Mesothelial cell of epicardium (in vitro differentiated cells): ENCODE data around the gene KRTAP1-5. TPM values are rescaled to one million over a fixed set of nuclear protein-coding genes. Genes with fewer than 3 reads are reported as not detected.

Source experiments
- DNase-seq, 2 experiments: peaks; one replicate each; pipeline ENCODE4 v3.0.0; 2021; ENCODE audit warnings: low spot score in 2 of 2; ENCODE audit not compliant: unreplicated experiment in 2 of 2
- H3K27ac Mint-ChIP-seq: 2 replicates; pipeline ENCODE4 v1.8.0; 2021; ENCODE audit warnings: mixed read lengths
- H3K27me3 Mint-ChIP-seq: 2 replicates; pipeline ENCODE4 v1.8.0; 2021; ENCODE audit warnings: low read depth, mixed read lengths
- H3K36me3 Mint-ChIP-seq: 2 replicates; pipeline ENCODE4 v1.8.0; 2021; ENCODE audit warnings: mixed read lengths
- H3K4me1 Mint-ChIP-seq: 2 replicates; pipeline ENCODE4 v1.8.0; 2021; ENCODE audit warnings: mixed read lengths
- H3K4me3 Mint-ChIP-seq: 2 replicates; pipeline ENCODE4 v1.8.0; 2021; ENCODE audit warnings: mild to moderate bottlenecking, moderate library complexity, mixed read lengths
- H3K9me3 Mint-ChIP-seq: 2 replicates; pipeline ENCODE4 v1.8.0; 2021; ENCODE audit warnings: mixed read lengths
- CTCF ChIP-seq: fragments of 200-600 bp; sonication (generic); IDR thresholded peaks from one replicate; pipeline ENCODE4 v1.5.0; 2021; ENCODE audit warnings: antibody characterized with exemption; ENCODE audit not compliant: unreplicated experiment
- total RNA-seq: library from RNA; stranded (reverse); gene quantifications from 3 replicates; pipeline ENCODE4 v1.2.1, GENCODE V29; 2021

Gene KRTAP1-5
- total RNA-seq: not detected in 3 replicates

GRCh38 chr17:41026715-41027471 lies at the start of gene KRTAP1-5:
Gene KRTAP1-5 (minus strand): TSS chr17:41027208. CDS start chr17:41027155, 53 bp downstream.
- Mint-ChIP-seq H3K4me1 (no peaks in the 10 kb centered on the region), H3K9me3 (peaks cover 15% of the 10 kb centered on the region), H3K27ac (no peak within 1 kb of the TSS), H3K36me3 (no peaks in the 10 kb centered on the region), H3K27me3 (no peaks in the 10 kb centered on the region), H3K4me3 (no peak within 1 kb of the TSS)
- no peak for TF ChIP-seq CTCF
- no peak for DNase-seq

GRCh38 chr17:41076788-41077187 lies 49.8 kb upstream of the KRTAP1-5 start:
- H3K9me3 Mint-ChIP-seq: peaks cover 8% of the 10 kb centered on the region
- no peaks in the 10 kb centered on the region for H3K36me3 Mint-ChIP-seq
- H3K4me1 Mint-ChIP-seq: no peaks in the 10 kb centered on the region
- no peak overlapping the region for H3K27ac Mint-ChIP-seq
- no peak for TF ChIP-seq CTCF
- no peak for DNase-seq
- H3K4me3 Mint-ChIP-seq: no peak overlapping the region
- no peaks in the 10 kb centered on the region for H3K27me3 Mint-ChIP-seq

GRCh38 chr17:41073676-41074075 lies 46.7 kb upstream of the KRTAP1-5 start:
- H3K27ac Mint-ChIP-seq: no peak overlapping the region
- H3K4me3 Mint-ChIP-seq: no peak overlapping the region
- H3K4me1 Mint-ChIP-seq: no peaks in the 10 kb centered on the region
- no peak for DNase-seq
- H3K36me3 Mint-ChIP-seq: no peaks in the 10 kb centered on the region
- peaks cover 3% of the 10 kb centered on the region for H3K9me3 Mint-ChIP-seq
- no peak for TF ChIP-seq CTCF
- no peaks in the 10 kb centered on the region for H3K27me3 Mint-ChIP-seq

GRCh38 chr17:41071606-41072360 lies 44.8 kb upstream of the KRTAP1-5 start:
- Mint-ChIP-seq H3K4me3 (no peak overlapping the region), H3K36me3 (no peaks in the 10 kb centered on the region), H3K9me3 (no peaks in the 10 kb centered on the region), H3K27me3 (no peaks in the 10 kb centered on the region), H3K4me1 (no peaks in the 10 kb centered on the region), H3K27ac (no peak overlapping the region)
- TF ChIP-seq CTCF: no peak
- no peak for DNase-seq

- Mint-ChIP-seq H3K36me3 (no peaks in the 10 kb centered on the region), H3K4me3 (no peak overlapping the region), H3K27ac (no peak overlapping the region), H3K4me1 (no peaks in the 10 kb centered on the region), H3K9me3 (no peaks in the 10 kb centered on the region), H3K27me3 (no peaks in the 10 kb centered on the region)
- no peak for DNase-seq
- no peak for TF ChIP-seq CTCF
Measured at GRCh38 chr17:41069031-41069430, 42.0 kb upstream of the KRTAP1-5 start.
